ENCODE results near the gene STK32C.

Gene STK32C

GRCh38 chr10:132240156-132240555, 67.6 kb downstream of the STK32C start:
- no peak for TF ChIP-seq PATZ1 (CRISPR knock-in tag; IDR thresholded peaks at IDR 0.05; ENCODE audit: borderline replicate concordance)
- no peak for TF ChIP-seq CSDC2 (CRISPR knock-in tag; IDR thresholded peaks at IDR 0.05)
- TF ChIP-seq BACH2 (CRISPR knock-in tag; IDR thresholded peaks at IDR 0.05; ENCODE audit: borderline replicate concordance) = no peak
- TF ChIP-seq ZFP3 (CRISPR knock-in tag; IDR thresholded peaks at IDR 0.05) = no peak
- no peak for TF ChIP-seq CREB5 (CRISPR knock-in tag; IDR thresholded peaks at IDR 0.05; ENCODE audit: low read depth)
- no peak for TF ChIP-seq ZNF565 (CRISPR knock-in tag; conservative IDR thresholded peaks at IDR 0.05; ENCODE audit: low read depth)
- no peak for TF ChIP-seq GLIS3 (CRISPR knock-in tag; IDR thresholded peaks at IDR 0.05)
- no peak for TF ChIP-seq ZFP30 (CRISPR knock-in tag; IDR thresholded peaks at IDR 0.05)
- TF ChIP-seq ESRRG (CRISPR knock-in tag; IDR thresholded peaks at IDR 0.05) = no peak
- TF ChIP-seq ARNTL (CRISPR knock-in tag; IDR thresholded peaks at IDR 0.05; ENCODE audit: borderline replicate concordance, low read depth) = no peak
- no peak for TF ChIP-seq TCF4 (CRISPR knock-in tag; IDR thresholded peaks at IDR 0.05; ENCODE audit: borderline replicate concordance)
- no peak for TF ChIP-seq ISL1 (CRISPR knock-in tag; IDR thresholded peaks at IDR 0.05)
- no peak for ATAC-seq

GRCh38 chr10:132239126-132240031, 68.4 kb downstream of the STK32C start:
- TF ChIP-seq ZFP30 (CRISPR knock-in tag; IDR thresholded peaks at IDR 0.05) = peak; percentile 7; the same call in 1 of the 2 replicates
- TF ChIP-seq TCF4 (CRISPR knock-in tag; IDR thresholded peaks at IDR 0.05; ENCODE audit: borderline replicate concordance) = peak; percentile 87; the same call in 1 of the 2 replicates
- TF ChIP-seq RARB (CRISPR knock-in tag; IDR thresholded peaks at IDR 0.05) = no peak
- TF ChIP-seq ZFP3 (CRISPR knock-in tag; IDR thresholded peaks at IDR 0.05) = peak; percentile 28; the same call in 1 of the 2 replicates
- peak; percentile 48 for ATAC-seq

- ATAC-seq = no peak
- TF ChIP-seq ZFP30 (CRISPR knock-in tag; IDR thresholded peaks at IDR 0.05) (no peak), BACH2 (CRISPR knock-in tag; IDR thresholded peaks at IDR 0.05; ENCODE audit: borderline replicate concordance) (no peak), PPARA (CRISPR knock-in tag; IDR thresholded peaks at IDR 0.05; ENCODE audit: borderline replicate concordance) (no peak), CSRNP3 (CRISPR knock-in tag; IDR thresholded peaks at IDR 0.05) (no peak), CSDC2 (CRISPR knock-in tag; IDR thresholded peaks at IDR 0.05) (no peak), RARB (CRISPR knock-in tag; IDR thresholded peaks at IDR 0.05) (no peak), ZNF8 (CRISPR knock-in tag; IDR thresholded peaks at IDR 0.05) (no peak), ZFP3 (CRISPR knock-in tag; IDR thresholded peaks at IDR 0.05) (no peak), SNAI2 (CRISPR knock-in tag; IDR thresholded peaks at IDR 0.05) (no peak), ISL1 (CRISPR knock-in tag; IDR thresholded peaks at IDR 0.05) (no peak), TSHZ2 (CRISPR knock-in tag; IDR thresholded peaks at IDR 0.05) (no peak), ESRRG (CRISPR knock-in tag; IDR thresholded peaks at IDR 0.05) (no peak), ARNTL (CRISPR knock-in tag; IDR thresholded peaks at IDR 0.05; ENCODE audit: borderline replicate concordance, low read depth) (no peak), TOX (CRISPR knock-in tag; IDR thresholded peaks at IDR 0.05; ENCODE audit: borderline replicate concordance) (no peak), CREB5 (CRISPR knock-in tag; IDR thresholded peaks at IDR 0.05; ENCODE audit: low read depth) (no peak), ZNF565 (CRISPR knock-in tag; conservative IDR thresholded peaks at IDR 0.05; ENCODE audit: low read depth) (no peak)
Measured at GRCh38 chr10:132238371-132239125, 69.2 kb downstream of the STK32C start.

Measured in SK-N-SH treated with all-trans-retinoic acid at 6 μM for 48 hours (cell line).